NCI-H146 (cell line): ENCODE results near the gene LRRC28.

ENCODE experiments used
- DNase-seq: peaks from one replicate; lab custom pipeline; 2025; lab: John Stamatoyannopoulos, UW

LRRC28 gene

DNA sequence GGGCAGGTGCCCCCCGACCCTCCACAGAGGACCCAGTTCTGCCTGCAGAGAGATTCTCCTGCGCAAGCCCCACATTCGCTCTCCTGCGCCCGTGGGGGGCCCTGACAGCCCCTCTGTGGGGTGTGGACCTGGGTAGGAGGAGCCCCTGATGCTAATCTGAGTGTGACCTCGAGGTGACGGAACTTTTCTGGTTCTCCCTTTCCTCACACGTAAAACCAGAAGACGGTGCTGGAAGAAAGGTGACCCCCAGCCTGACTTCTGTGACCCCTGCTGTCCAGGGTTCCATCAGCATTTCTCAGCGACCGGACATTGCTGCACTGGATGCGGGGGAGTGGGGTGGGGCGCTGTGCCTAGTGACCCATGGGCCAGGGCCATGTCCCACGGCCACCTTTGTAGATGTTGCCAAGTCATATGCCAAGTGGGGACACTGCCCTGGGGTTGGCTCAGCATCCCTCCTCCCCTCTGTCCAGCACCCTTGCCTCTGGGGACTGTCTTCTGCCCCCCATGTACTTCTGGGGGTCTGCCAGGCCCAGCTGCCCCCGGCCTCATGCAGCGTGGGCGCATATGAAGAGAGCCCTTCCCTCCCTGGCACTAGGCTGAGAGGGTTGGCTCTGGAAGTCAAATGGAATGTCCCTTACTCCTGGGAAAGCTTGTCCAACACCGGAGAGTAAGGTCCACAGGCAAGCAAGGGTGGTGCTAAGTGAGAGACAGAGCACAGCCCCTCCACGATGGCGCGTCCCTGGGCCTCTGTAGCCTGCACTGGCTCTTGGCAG, 185.4 kb downstream of the LRRC28 start:
- DNase-seq, result no peak

DNA sequence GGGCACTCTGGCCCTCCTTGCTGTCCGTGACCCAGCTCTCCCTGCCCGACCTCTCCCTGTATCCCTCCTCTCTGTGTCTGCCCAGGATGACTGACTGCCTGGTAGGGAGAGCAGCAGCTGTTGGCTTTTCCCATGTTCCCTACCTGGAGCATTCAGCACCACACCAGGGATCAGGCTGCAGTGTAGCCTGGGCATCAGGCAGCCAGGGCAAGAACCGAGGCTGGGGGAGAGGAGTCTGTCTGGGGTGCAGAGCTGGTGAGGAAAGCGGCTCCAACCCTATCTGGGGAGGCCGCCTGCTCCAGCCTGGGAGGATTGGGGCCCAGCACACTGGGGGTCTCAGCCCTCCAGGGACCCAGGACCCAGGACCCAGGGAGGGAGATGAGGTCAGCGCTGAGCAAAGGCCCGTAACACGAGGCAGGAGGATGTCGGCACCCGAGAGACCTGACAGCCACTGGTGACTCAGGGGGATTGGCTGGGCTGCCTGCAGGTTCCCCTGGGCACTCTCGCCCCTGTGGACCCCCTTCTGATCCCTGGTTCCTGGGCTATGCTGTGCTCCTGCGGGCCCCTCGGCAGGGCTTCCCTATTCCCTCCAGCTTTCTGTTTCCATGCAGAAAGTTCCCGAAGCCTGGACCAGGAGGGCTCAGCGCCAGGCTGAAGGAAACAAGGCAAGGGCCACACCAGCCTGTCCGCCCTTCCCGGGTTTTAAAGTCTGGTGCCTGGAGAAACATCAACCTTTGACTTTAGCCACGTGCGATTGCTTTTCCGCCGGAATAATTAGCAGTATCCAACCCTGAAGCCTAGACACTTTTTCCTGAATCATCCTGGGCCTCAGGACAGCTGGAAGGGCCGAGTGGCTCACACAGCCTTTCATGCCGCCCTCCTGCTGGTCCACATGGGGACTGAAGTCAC, 186.3 kb downstream of the LRRC28 start:
- no peak for DNase-seq

DNA sequence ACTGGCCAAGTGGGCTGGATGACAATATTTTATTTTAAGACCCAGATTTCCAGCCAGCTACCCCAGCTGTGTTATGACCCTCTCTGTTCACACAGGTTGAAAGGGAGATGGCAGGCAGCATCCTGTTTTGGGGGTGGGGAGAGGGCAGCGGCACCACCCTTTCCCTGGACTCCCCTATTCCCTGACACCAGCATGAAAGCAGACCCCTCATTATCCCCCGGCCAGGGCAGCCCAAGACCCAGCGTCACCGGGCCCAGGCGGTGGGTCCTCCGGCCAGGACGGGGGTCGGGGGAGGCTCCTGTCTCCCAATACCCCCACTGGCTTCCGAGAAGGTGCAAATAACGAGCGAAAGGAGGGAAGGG, 186.9 kb downstream of the LRRC28 start:
- no peak for DNase-seq

- no peak for DNase-seq
These were observed 187.6 kb downstream of the LRRC28 start for GRCh38 chr15:99438691-99439523.

DNA sequence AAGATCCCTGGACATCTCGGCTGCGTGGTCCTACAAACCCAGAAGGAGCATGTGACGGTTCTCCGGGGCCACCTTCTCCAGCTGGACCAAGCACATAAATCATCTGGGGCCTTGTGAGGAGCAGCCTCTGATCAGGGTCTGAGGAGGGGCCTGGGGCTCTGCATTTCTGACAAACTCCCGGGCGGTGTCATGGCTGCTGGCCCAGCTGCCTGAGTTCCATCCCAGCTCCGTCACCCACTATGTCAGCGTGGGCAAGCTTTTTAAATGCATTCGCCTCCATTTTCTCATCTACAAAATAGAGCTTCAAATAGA, 188.2 kb downstream of the LRRC28 start:
- no peak for DNase-seq

- DNase-seq, result no peak
These were observed 188.7 kb downstream of the LRRC28 start for GRCh38 chr15:99440029-99440428.
